ENCODE measurements around the gene TNRC6B. TPM values are rescaled to one million over a fixed set of nuclear protein-coding genes. Genes with fewer than 3 reads are reported as not detected.

Gene TNRC6B
- total and polyA plus RNA-seq, 7 donors: 0.60 to 51.8 (median 26.5) TPM

DNA sequence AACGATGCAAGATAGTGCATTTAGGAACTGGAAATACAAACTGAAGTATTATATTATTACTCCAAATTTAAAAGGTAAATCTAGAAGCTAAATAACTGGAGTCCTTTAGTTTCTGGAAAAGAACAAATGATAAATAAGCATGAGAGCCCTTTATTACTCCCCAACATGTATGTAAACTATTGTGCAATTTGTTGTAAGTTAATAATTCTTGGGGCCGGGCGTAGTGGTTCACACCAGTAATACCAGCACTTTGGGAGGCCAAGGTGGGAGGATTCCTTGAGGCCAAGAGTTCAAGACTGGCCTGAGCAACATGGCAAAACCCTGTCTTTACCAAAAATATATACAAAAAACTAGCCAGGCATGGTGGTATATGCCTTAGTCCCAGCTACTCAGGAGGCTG lies 203.7 kb downstream of the TNRC6B start:
- Histone ChIP-seq H3K27me3 (no peaks in the 10 kb centered on the region), H3K4me1 (peaks cover 0 to 15% (median 2%) of the 10 kb centered on the region in 4 donors), H3K9me3 (no peaks in the 10 kb centered on the region), H3K27ac (no peak overlapping the region), H3K4me3 (no peak overlapping the region), H3K36me3 (no peaks in the 10 kb centered on the region)
- no peak for DNase-seq
- intact Hi-C loops (cut with DNase I): no loop called here
- no peak for TF ChIP-seq POLR2A (IDR thresholded peaks at IDR 0.05)
- no peak for TF ChIP-seq EP300 (IDR thresholded peaks at IDR 0.05)
- no peak for TF ChIP-seq POLR2AphosphoS5 (IDR thresholded peaks at IDR 0.05)
- TF ChIP-seq, protein P1, sequence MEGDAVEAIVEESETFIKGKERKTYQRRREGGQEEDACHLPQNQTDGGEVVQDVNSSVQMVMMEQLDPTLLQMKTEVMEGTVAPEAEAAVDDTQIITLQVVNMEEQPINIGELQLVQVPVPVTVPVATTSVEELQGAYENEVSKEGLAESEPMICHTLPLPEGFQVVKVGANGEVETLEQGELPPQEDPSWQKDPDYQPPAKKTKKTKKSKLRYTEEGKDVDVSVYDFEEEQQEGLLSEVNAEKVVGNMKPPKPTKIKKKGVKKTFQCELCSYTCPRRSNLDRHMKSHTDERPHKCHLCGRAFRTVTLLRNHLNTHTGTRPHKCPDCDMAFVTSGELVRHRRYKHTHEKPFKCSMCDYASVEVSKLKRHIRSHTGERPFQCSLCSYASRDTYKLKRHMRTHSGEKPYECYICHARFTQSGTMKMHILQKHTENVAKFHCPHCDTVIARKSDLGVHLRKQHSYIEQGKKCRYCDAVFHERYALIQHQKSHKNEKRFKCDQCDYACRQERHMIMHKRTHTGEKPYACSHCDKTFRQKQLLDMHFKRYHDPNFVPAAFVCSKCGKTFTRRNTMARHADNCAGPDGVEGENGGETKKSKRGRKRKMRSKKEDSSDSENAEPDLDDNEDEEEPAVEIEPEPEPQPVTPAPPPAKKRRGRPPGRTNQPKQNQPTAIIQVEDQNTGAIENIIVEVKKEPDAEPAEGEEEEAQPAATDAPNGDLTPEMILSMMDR (IDR thresholded peaks at IDR 0.05): no peak
- WGBS, 2 donors: 82 to 93% methylated on average over 3 of the region's 3 CpGs

DNA sequence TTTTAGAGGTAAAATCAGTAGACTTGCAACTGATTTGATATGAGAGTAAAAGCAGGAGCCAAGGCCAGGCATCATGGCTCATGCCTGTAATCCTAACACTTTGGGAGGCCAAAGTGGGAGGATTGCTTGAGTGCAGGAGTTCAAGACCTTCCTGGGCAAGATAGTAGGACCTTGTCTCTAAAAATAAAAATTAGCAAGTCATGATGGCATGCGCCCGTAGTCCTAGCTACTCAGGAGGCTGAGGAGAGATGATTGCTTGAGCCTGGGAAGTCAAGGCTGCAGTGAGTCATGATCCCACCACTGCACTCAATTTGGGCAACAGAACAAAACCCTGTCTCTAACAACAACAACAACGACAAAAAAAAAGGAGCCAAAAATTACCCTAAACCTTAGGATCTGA lies 206.2 kb downstream of the TNRC6B start:
- Histone ChIP-seq H3K27ac (no peak overlapping the region), H3K4me3 (no peak overlapping the region), H3K36me3 (no peaks in the 10 kb centered on the region), H3K27me3 (no peaks in the 10 kb centered on the region), H3K9me3 (no peaks in the 10 kb centered on the region), H3K4me1 (peaks cover 0 to 9% (median 2%) of the 10 kb centered on the region in 4 donors)
- no peak for DNase-seq
- TF ChIP-seq POLR2AphosphoS5 (IDR thresholded peaks at IDR 0.05): no peak
- TF ChIP-seq POLR2A (IDR thresholded peaks at IDR 0.05): no peak
- no peak for TF ChIP-seq EP300 (IDR thresholded peaks at IDR 0.05)
- TF ChIP-seq, protein P1 (IDR thresholded peaks at IDR 0.05): no peak
- WGBS, 2 donors: 86 to 93% methylated on average over 3 of the region's 3 CpGs
- intact Hi-C loops (cut with DNase I): no loop called here

DNA sequence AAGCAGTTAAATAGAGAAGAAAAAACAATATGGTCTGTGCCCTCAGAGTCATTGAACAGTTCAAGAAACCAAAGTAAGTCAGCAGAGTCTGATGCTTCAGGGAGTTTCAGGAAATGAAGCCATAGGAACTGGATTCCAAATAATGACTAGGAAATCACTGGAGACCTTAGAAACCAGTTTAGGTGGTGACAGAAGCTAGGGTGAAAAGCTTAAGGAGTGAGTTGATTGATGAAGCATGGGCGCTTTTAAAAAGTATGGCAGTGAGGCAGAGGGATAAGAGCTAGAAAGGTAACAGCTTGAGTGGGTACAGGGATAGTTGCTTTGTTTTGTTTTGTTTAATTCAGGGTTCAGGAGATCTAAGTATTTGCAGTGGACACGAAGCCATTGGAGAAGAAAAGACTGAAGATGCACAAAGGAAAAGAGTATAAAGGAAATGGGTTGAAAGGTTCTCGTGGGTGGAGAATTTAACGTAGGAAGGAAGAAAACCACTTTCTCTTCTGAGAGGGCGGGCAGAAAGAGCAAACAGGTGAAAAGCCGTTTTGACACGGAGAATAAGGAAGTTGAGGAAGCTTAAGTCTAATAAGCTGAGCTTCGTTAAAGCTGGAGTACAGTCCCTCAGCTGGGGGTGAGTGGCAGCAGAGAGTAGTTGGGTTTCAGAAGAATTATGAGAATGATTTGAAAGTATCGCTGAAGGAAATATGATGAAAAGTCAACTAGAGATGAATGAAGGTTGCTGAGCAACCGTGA lies 207.5 kb downstream of the TNRC6B start:
- WGBS, 2 donors: 19 to 27% methylated on average over 10 of the region's 10 CpGs
- no peak overlapping the region for H3K27ac ChIP-seq
- no peak overlapping the region for H3K4me3 ChIP-seq
- H3K9me3 ChIP-seq: no peaks in the 10 kb centered on the region
- intact Hi-C loops (cut with DNase I): no loop called here
- peaks cover 0 to 9% (median 2%) of the 10 kb centered on the region in 4 donors for H3K4me1 ChIP-seq
- H3K36me3 ChIP-seq: no peaks in the 10 kb centered on the region
- no peak for TF ChIP-seq POLR2AphosphoS5 (IDR thresholded peaks at IDR 0.05)
- TF ChIP-seq EP300 (IDR thresholded peaks at IDR 0.05): no peak
- TF ChIP-seq, protein P1 (IDR thresholded peaks at IDR 0.05): no peak
- no peak for TF ChIP-seq POLR2A (IDR thresholded peaks at IDR 0.05)
- no peak for DNase-seq
- no peaks in the 10 kb centered on the region for H3K27me3 ChIP-seq

Other genes starting within 250 kb of the TNRC6B start
- not detected for gene TMA7B, start 217.5 kb upstream of the TNRC6B start, total RNA-seq
- under 1 TPM in 1 of 3 donors, not detected in 2; 0.41 TPM for gene TMA7B, start 217.5 kb upstream of the TNRC6B start, polyA plus RNA-seq
- under 1 TPM; under 0.01 to 0.71 (median 0.08) TPM for gene FAM83F, start 183.0 kb upstream of the TNRC6B start, total RNA-seq
- 10 to 100 TPM; 10.2 to 19.5 (median 17.8) TPM for gene FAM83F, start 183.0 kb upstream of the TNRC6B start, polyA plus RNA-seq
- 100 to 1,000 TPM in 2 of 4 donors, 10 to 100 TPM in 2; 86.7 to 469 (median 111) TPM for gene ADSL, start 168.6 kb downstream of the TNRC6B start, total RNA-seq
- 10 to 100 TPM; 34.0 to 55.0 (median 34.8) TPM for gene ADSL, start 168.6 kb downstream of the TNRC6B start, polyA plus RNA-seq
- 10 to 100 TPM; 27.0 to 51.2 (median 32.9) TPM for gene SGSM3, start 192.7 kb downstream of the TNRC6B start, total RNA-seq
- gene SGSM3, start 192.7 kb downstream of the TNRC6B start, polyA plus RNA-seq: 100 to 1,000 TPM; 102 to 119 (median 113) TPM